Kidney (tissue), 14 donors: Measurements from ENCODE around the gene PRCC. TPM values are rescaled to one million over a fixed set of nuclear protein-coding genes. Genes with fewer than 3 reads are reported as not detected.

Experiments
- DNase-seq, 5 donors: peaks; one replicate each; pipeline ENCODE4 v3.0.0-alpha.2; 2013 to 2020
- FAIRE-seq: peaks from 2 replicates; lab custom pipeline; 2012; peaks lifted over from hg19 to GRCh38; lab: Jason Lieb, UNC
- H3K27ac ChIP-seq, 2 donors: one replicate each; pipeline ENCODE4 v1.7.0; 2013; ENCODE audit warnings: low read depth in 2 of 2, low read length in 2 of 2, inconsistent platforms in 1 of 2
- H3K27me3 ChIP-seq: one replicate; pipeline ENCODE4 v1.7.1; 2013; ENCODE audit warnings: low read length, inconsistent platforms; ENCODE audit not compliant: control insufficient read depth, insufficient read depth
- H3K36me3 ChIP-seq, 3 donors: one replicate each; pipeline versions ENCODE4 v1.7.0 to v1.7.1; 2013; ENCODE audit warnings: low read length in 3 of 3, control low read depth in 1 of 3, inconsistent platforms in 1 of 3; ENCODE audit not compliant: insufficient read depth in 3 of 3, control insufficient read depth in 2 of 3
- H3K4me1 ChIP-seq, 3 donors: one replicate each; pipeline versions ENCODE4 v1.7.0 to v1.7.1; 2013; ENCODE audit warnings: low read length in 3 of 3, inconsistent platforms in 1 of 3, low read depth in 1 of 3; ENCODE audit not compliant: control insufficient read depth in 2 of 3, insufficient read depth in 2 of 3
- H3K4me3 ChIP-seq, 3 donors: one replicate each; pipeline versions ENCODE4 v1.7.0 to v1.8.1; 2013; ENCODE audit warnings: low read length in 3 of 3, control low read depth in 1 of 3, inconsistent platforms in 1 of 3
- H3K9ac ChIP-seq, 3 donors: one replicate each; pipeline versions ENCODE4 v1.7.0 to v1.7.1; 2013; ENCODE audit warnings: low read length in 3 of 3, control low read depth in 1 of 3, inconsistent platforms in 1 of 3
- H3K9me3 ChIP-seq, 3 donors: one replicate each; pipeline versions ENCODE4 v1.7.0 to v1.7.1; 2013; ENCODE audit warnings: low read length in 3 of 3, control low read depth in 1 of 3, inconsistent platforms in 1 of 3; ENCODE audit not compliant: control insufficient read depth in 2 of 3, insufficient read depth in 1 of 3
- CTCF ChIP-seq: IDR thresholded peaks from 3 replicates; pipeline ENCODE4 v1.5.1; 2012; ENCODE audit warnings: mild to moderate bottlenecking, moderate library complexity, borderline replicate concordance; ENCODE audit not compliant: insufficient read depth; ENCODE audit errors: extremely low read depth
- intact Hi-C: fragments of 100-400 bp; cut with DNase I; formaldehyde crosslinking; loops from one replicate; pipeline ENCODE4 v1.11.1; 2022
- polyA plus RNA-seq: library from polyadenylated mRNA; stranded (reverse); fragments of 350-450 nt; fragmentation: Illumina TruSeq; extraction: RNeasy Lipid Tissue Mini Kit (QIAGEN cat#74804); gene quantifications from one replicate; pipeline ENCODE4 v1.2.3, GENCODE V29; 2014; ENCODE audit warnings: low read depth, low replicate concordance; ENCODE audit not compliant: insufficient read depth
- total RNA-seq: library from RNA; stranded (reverse); fragmentation: NEBNext Ultra II Directional; extraction: Animal tissue kit (Norgen Biotek cat#: 25700); gene quantifications from one replicate; pipeline ENCODE4 v1.2.1, GENCODE V29; 2021
- donor health status: control.
- donor health status: control.
- donor health status: control.
- donor health status: control.
- donor health status: control.
- donor health status: DM: yes; HTN: yes; CAD: no.
- donor health status: Normal renal cell carcinoma (clear cell type).

Gene PRCC
- total and polyA plus RNA-seq, 2 donors from 2014 or later, result 50.5 to 52.8 TPM

DNA sequence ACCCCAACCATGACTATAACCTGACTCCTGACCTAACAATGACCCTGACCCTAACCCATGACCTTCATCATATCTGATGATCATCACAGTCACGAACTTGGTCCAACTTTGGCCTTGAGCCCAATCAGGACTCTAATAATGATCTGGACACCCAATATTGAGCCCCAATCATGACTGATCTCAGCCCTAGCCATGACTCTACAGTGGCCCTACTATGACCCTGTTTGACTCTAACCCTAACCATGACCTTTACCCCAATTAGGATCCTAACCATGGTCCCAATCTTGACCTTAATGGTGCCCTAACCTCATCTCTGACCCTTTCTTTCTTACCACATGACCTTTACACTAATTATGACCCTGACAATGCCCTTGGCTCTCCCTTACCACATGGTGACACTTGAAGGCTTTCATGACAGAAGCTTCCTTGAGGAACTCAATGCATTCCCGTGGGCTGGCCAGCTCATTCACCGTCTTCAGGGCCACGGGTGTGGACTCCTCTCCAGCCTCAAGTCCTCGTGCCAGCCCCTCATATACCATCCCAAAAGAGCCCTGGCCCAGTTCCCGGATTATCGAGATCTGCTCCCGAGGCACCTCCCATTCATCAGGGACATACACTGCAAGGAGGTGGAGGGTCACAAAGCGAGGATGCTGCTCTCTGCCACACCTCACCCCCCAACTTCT is 75.4 kb downstream of the PRCC start:
- intact Hi-C loops, result no loop called here
- no peak for TF ChIP-seq CTCF
- peaks cover 0 to 5% (median 0%) of the 10 kb centered on the region in 3 donors for H3K4me1 ChIP-seq
- H3K4me3 ChIP-seq, result no peak overlapping the region
- no peaks in the 10 kb centered on the region for H3K9me3 ChIP-seq
- DNase-seq, result peak in 1 of 5 donors; percentile 20
- H3K27ac ChIP-seq, result no peak overlapping the region
- FAIRE-seq, result no peak
- no peak overlapping the region for H3K9ac ChIP-seq
- no peaks in the 10 kb centered on the region for H3K36me3 ChIP-seq
- H3K27me3 ChIP-seq, result peaks cover 18% of the 10 kb centered on the region

DNA sequence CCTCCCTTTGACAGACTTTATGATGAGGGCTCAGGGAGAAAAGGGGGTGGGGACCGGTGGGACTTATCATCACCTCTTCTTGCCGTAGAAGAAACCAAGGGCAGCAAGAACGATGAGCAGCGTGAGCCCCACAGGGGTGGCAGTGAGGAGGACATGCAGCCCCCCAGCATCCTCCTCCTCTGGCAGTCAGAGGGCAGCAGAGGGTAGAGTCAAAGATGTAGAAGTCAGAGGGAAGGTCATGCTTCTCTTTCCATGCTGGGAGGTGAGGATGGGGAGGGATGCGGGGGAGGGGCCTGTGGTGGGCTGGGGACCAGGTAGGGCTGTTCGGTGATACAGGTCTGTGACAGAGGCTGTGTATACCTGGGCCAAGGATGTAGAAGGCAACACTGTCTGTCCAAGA is 76.8 kb downstream of the PRCC start:
- Histone ChIP-seq H3K4me1 (peaks cover 0 to 5% (median 0%) of the 10 kb centered on the region in 3 donors), H3K4me3 (no peak overlapping the region), H3K27me3 (peaks cover 20% of the 10 kb centered on the region), H3K9ac (no peak overlapping the region), H3K36me3 (no peaks in the 10 kb centered on the region), H3K9me3 (no peaks in the 10 kb centered on the region), H3K27ac (no peak overlapping the region)
- no peak for FAIRE-seq
- intact Hi-C loops, result no loop called here
- no peak for TF ChIP-seq CTCF
- DNase-seq, result peak in 1 of 5 donors; percentile 43

DNA sequence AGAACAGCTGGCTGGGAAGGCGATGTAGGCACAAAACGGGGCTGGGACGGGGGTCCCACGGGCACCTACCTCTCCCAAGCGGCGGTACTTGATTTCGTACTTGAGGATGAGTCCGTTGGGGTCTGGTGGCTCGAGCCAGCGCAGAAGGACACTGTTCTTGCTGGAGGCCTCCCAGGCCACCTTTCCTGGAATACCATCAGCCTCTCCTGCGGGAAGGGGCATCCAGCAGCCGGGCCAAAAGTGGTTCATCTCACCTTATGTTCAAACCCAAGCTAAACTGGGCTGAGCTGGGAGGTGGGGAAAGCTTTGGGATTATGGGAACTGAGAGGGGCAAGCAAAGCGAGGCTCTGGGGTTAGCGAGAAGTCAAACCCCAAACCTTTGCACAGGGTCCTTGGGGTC is 77.3 kb downstream of the PRCC start:
- intact Hi-C loops, result no loop called here
- Histone ChIP-seq H3K9ac (no peak overlapping the region), H3K4me1 (peaks cover 0 to 5% (median 0%) of the 10 kb centered on the region in 3 donors), H3K36me3 (no peaks in the 10 kb centered on the region), H3K27ac (no peak overlapping the region), H3K9me3 (no peaks in the 10 kb centered on the region), H3K27me3 (peaks cover 20% of the 10 kb centered on the region), H3K4me3 (no peak overlapping the region)
- DNase-seq, result peak in 1 of 5 donors; percentile 35
- FAIRE-seq, result no peak
- no peak for TF ChIP-seq CTCF
